DND-41 (cell line): ENCODE data around the gene TSSK2.

Experiments
- CTCF ChIP-seq: IDR thresholded peaks from 2 replicates; pipeline ENCODE4 v1.5.1; 2012; ENCODE audit warnings: borderline replicate concordance, low read length, moderate library complexity, mild to moderate bottlenecking; ENCODE audit not compliant: poor library complexity, severe bottlenecking; ENCODE audit errors: extremely low read depth
- EZH2 ChIP-seq: IDR thresholded peaks from 3 replicates; pipeline ENCODE4 v1.6.1; 2012; ENCODE audit warnings: borderline replicate concordance, low read depth, mild to moderate bottlenecking, moderate library complexity, low read length, inconsistent platforms; ENCODE audit not compliant: severe bottlenecking

GRCh38 chr22:19092725-19093124 lies 38.4 kb upstream of the TSSK2 start:
- no peak for TF ChIP-seq EZH2
- TF ChIP-seq CTCF = no peak
